HG03571 (cell line): ENCODE measurements around the gene LRRFIP1.

ENCODE experiments used
- ATAC-seq: cut with Tn5 transposase; IDR thresholded peaks from one replicate; pipeline ENCODE4 v1.9.1; 2021; ENCODE audit not compliant: unreplicated experiment

Gene LRRFIP1

DNA sequence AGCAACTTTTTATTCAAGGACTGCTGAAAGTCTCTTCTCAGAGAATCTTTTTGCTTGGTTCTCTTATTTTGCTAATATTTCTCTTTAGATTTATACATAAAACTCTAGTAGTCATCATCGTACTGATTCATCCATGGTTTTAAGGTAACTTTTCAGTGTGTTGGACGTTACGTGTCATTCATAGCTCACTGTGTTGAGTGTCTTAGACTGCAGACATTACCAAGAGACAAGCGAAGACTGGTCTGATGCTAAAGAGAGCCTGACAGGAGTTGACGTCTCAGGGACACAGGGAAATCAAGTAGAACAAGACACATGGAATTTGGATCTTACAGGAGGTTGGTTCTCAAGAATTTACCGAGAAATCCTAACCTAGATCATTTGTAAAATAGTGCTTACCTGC is 196.7 kb downstream of the LRRFIP1 start:
- no peak for ATAC-seq

DNA sequence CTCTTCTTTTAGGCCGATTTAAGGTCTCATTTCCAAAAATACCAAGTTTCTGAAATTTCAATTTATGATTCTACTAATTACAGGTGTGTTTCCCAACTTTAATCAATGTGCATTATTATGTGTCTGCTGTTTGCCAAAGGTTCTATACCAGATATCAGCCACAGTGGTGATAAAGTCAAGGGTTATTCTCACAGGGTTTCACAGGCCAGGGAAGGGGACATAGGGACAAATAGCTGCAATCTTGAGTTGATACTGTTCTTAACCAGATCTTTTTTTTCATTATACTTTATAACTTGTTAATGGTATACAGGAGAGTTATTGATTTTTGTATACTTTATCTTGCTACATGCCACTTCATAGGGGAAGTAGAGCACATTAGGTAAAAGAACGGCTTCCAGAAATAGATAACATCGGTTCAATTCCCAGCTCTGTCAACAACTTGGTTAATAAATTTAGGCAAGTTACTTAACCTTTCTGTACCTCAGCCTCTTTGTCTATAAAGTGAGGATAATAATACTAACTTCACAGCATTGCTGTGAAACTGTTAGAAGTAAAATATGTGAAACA is 200.1 kb downstream of the LRRFIP1 start:
- no peak for ATAC-seq
